Amniotic epithelial cell (primary cell): ENCODE data around the gene ROBO1.

Experiments used
- DNase-seq: peaks from one replicate; pipeline ENCODE4 v3.0.0-alpha.2; 2010; ENCODE audit warnings: low read depth

The ROBO1 gene

GRCh38 chr3:79012530-79012913, 755.3 kb downstream of the ROBO1 start:
- no peak for DNase-seq

GRCh38 chr3:79011821-79012529, 755.8 kb downstream of the ROBO1 start:
- DNase-seq = no peak

- DNase-seq = no peak
Measured at GRCh38 chr3:79009861-79010260, 757.9 kb downstream of the ROBO1 start.

- no peak for DNase-seq
Measured at GRCh38 chr3:79006077-79006476, 761.7 kb downstream of the ROBO1 start.

GRCh38 chr3:79005084-79005483, 762.7 kb downstream of the ROBO1 start:
- no peak for DNase-seq

GRCh38 chr3:79003994-79004393, 763.8 kb downstream of the ROBO1 start:
- DNase-seq = no peak

- no peak for DNase-seq
Measured at GRCh38 chr3:79002465-79003372, 765.1 kb downstream of the ROBO1 start.

GRCh38 chr3:79001255-79001654, 766.5 kb downstream of the ROBO1 start:
- no peak for DNase-seq

GRCh38 chr3:78999139-78999538, 768.7 kb downstream of the ROBO1 start:
- DNase-seq = no peak

GRCh38 chr3:78995087-78995486, 772.7 kb downstream of the ROBO1 start:
- no peak for DNase-seq

- DNase-seq = no peak
Measured at GRCh38 chr3:78994174-78995027, 773.4 kb downstream of the ROBO1 start.

- no peak for DNase-seq
Measured at GRCh38 chr3:78993375-78993774, 774.4 kb downstream of the ROBO1 start.

GRCh38 chr3:78992830-78993229, 775.0 kb downstream of the ROBO1 start:
- DNase-seq = no peak

- DNase-seq = no peak
Measured at GRCh38 chr3:78992400-78992799, 775.4 kb downstream of the ROBO1 start.

GRCh38 chr3:78991656-78992055, 776.1 kb downstream of the ROBO1 start:
- no peak for DNase-seq

GRCh38 chr3:78990156-78990555, 777.6 kb downstream of the ROBO1 start:
- no peak for DNase-seq

GRCh38 chr3:78988324-78988723, 779.5 kb downstream of the ROBO1 start:
- DNase-seq = peak; percentile 20

GRCh38 chr3:78986416-78987101, 781.2 kb downstream of the ROBO1 start:
- DNase-seq = no peak

- DNase-seq = no peak
Measured at GRCh38 chr3:78985981-78986380, 781.8 kb downstream of the ROBO1 start.

GRCh38 chr3:78979028-78979427, 788.8 kb downstream of the ROBO1 start:
- no peak for DNase-seq

- DNase-seq = no peak
Measured at GRCh38 chr3:78978037-78978436, 789.8 kb downstream of the ROBO1 start.

GRCh38 chr3:78977073-78977472, 790.7 kb downstream of the ROBO1 start:
- DNase-seq = no peak
